HG03039 (cell line): ENCODE results near the gene HOTAIR.

ENCODE experiments used
- ATAC-seq: cut with Tn5 transposase; IDR thresholded peaks from one replicate; pipeline ENCODE4 v1.9.1; 2021; ENCODE audit warnings: mild to moderate bottlenecking, moderate library complexity; ENCODE audit not compliant: unreplicated experiment

Gene HOTAIR

DNA sequence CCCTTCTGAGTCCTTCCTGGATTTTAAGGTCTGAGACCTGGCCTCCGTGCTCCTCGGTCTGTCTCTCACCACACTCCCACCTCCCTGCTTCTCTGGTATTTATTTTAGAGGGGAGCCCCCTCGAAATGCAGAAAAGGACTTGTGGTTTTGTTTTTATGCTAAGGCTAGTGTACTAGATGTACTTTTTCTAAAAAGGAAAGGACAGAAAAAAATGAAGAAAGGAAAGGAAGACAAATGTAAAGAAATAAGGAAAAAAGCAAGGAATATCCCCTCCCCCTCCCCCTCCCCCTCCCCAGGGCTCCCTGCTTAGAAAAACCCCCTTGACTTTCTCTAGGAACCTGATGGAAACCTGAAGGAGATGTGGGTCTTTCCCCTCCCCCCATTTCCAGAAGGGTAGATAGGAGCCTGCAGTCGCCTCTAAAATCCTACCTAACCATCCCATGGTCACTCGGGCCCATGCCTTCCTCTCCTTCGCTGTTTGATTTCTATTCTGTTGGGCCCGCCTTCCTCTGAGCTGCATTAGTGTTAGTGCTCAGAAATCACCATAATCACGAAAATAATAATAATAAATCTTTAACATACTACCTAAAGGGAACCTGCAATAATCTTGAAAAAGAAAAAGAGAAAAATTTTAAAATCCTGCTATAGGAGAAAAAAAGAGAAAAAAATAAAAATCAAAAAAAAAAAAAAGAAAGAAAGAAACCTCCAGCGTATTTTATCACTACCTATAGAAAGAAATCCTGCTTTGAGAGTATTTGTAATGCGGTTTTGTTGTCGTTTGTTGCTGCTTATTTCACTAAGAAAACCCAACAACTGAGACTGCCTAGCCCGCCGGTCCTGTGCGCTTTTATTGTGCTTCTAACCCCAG is 37.1 kb upstream of the HOTAIR start:
- ATAC-seq, result no peak

DNA sequence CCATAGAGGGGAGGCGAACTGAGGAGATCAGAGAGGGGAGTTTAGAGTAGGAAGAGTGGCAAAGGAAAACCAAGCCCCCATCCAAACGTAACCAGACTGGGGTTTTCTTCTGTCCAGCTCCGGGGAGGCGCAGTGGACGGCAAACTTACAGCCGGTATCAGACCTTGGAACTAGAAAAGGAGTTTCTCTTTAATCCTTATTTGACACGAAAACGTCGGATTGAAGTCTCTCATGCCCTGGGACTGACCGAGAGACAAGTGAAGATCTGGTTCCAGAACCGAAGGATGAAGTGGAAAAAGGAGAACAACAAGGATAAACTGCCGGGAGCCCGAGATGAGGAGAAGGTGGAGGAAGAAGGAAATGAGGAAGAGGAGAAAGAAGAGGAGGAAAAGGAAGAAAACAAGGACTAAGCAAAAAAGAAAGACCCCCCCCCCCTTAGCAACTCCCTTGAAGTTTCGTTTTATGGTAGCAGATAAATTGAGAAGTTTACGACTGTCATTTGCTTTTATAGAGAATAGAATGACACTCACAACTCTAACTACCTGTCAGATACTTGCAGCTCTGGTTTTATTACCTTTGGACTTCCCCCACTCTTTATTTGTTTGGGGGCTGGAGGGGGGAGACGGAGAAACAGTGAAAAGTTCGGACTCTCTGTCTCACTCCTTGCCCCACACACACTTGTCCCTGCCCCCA is 36.4 kb upstream of the HOTAIR start:
- ATAC-seq, result no peak

DNA sequence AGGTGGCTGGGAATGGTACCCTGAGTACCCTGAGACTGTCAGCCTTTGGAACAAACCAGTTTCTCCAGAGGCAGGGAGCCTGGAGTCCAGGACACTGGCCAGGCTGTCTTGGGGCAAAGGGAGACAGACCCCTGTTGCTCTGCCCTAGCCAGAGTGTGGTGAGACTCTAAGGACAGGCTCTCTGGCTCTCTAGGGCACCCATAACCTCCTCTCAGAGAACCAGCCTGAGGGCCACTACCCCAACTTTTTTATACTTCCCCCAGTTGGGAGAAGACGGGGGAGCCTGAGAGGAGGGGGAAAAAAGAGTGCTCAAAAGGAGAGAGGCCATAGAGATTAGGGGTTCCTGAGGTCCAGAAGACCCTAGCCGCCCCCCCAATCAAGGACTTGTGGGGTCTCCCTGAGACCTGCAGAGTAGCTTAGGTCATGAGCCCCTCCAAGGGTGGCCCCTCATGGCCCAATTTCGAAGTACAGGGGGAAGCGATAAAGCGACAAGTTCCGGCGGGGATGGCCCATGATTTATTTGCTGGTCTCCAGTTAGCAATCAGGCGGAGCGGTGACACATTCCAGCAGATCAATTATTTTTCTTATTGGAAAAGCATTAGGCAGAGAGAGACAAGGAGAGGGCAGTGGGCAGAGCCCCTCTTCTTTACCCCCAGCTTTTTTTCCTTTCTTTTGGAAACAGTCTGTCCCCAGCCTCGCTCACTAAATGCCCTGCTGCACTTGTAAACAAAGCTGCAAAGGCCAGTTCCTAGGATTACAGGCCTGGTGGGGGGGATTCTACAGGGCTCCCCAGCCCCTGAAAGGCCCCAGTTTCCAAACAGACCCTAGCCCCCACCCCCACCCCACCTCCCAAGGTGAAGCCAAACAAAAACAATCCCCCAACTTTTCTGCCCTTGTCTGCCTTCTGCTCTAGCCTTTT is 35.6 kb upstream of the HOTAIR start:
- no peak for ATAC-seq

DNA sequence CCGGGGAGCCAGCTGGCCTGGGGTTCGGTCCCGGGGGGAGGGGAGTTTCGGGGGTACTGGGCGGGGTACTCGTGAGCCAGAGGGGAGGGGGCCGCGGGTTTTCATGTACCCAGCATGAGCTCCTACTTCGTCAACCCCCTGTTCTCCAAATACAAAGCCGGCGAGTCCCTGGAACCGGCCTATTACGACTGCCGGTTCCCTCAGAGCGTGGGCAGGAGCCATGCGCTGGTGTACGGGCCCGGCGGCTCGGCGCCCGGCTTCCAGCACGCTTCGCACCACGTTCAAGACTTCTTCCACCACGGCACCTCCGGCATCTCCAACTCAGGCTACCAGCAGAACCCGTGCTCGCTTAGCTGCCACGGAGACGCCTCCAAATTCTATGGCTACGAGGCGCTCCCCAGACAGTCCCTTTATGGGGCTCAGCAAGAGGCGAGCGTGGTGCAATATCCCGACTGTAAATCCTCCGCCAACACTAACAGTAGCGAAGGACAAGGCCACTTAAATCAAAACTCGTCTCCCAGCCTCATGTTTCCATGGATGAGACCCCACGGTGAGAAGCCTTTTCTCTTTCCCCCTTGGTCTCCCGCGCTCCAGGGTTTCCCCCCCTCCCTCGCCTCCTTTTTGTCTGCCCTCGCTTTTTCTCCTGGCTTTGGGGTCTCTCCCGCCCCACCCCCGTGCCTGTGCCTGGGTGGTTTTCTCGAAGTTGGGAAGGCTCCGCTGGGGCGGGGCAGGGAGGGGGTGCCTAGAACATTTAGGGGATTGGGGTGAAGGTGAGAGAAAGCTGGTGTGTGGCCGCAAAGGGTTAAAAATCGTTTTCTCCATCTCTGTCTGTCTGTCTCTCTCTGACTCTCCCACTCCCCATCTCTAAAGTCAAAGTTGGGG is 34.7 kb upstream of the HOTAIR start:
- ATAC-seq, result no peak

DNA sequence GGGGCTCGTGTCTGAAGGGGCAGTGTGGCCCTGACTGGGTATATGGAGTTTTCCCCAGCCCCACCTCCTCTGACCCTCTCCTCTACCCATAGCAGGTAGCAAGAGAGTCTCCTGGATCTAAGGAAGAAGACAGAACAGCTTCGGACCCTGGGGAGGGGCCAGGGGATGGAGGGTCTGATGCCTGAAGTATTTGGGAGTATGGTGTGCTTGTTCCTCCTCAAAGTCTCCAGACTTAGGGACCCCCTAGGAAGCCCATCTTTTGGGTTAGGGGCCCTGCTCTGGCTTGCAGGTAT is 33.5 kb upstream of the HOTAIR start:
- no peak for ATAC-seq

DNA sequence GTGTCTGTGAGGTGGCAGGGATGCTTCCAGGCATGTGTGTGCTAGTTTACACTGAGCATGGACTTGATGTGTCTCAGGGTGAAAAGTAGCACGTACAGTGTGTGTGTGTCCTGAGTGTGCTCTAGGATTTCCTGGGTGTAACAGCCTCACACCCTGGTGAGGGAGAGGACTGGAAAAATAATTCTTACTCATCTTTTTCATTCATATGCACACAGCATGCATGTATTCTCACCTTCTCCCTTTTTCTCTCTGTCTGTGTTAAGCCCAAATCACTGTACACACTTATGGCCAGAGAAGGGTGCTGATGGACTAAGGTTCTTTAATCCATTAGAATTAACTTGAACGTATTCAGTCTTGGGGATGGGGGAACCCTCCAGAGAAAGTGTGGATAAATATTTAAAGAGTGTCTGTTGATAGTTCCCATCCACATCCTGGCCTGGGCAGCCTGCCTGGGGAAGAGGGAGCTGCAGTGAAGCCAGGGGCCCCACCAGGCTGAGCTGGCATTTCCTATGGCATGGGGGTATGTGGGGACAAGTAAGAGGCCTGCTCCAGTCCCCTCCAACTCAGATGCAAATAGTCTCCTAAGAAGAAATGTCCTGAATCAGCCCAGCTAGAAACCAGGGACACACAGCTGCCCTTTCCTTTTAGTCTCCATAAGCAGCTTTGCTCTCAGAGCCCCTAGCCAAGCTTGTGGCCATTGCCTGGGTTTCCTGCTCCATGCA is 32.9 kb upstream of the HOTAIR start:
- no peak for ATAC-seq

DNA sequence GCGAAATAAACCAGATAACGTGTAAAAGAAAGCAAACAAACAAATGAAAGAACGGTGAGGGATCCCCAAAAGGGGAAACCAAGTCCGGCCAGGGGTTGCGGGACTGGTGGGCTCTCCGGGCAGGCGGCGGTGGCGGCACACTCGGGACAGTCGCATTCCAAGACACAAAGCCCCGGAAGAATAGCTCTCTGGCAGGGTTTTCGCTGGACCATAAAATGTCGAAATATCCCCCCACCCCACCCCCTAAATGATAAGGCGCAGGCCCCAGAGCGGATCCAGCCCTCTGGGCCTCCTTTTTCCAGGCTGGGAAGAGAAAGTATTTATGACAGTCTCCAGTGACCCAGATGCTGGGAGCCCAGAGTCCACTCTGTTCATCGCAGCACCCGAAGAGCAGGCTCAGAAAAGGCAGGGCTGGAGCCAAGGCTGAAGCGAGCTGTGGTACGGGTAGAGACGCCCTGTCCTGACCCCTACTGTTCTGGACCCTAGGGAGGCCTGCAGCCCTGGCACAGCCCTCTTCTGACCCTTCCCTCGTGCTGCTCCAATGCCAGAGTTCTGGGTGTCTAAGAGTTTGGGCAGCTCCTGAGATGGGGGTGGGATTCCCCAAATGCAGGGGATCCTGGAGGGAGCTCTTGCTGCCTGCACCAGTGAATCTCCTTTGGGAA is 31.9 kb upstream of the HOTAIR start:
- no peak for ATAC-seq

DNA sequence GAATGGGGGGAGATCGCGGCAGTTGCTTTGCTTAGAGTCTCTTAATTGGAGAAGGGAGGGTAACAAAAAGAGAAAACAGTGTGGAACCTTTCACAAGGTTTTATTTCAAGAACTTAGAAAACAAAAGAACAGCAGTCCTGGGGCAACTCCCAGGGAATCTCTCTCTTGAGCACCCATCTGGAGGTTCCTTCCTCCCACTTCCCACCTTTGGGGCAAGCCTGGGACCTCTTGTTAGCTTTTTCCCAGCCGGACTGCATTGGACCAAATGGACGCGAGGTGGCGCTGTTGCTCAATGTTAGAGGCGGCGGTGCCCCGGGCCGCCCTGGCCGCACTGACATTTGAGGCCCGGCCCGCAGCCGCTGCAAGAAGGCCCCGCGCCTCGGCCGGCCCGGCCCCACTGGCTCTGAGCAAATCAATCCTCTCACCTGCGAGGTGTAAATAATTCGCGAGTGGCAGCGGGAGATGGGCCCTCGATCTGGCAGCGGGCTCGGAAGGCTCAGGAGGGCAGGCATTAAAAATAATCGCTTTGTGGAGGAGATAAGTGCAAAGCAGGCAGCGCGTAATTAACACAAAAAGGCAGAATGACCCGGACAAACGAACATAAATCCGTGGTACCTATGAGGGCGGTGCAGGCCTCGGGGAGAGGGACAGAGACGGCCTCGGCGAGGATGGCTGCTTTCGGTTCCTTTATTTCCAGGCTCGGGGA is 31.3 kb upstream of the HOTAIR start:
- ATAC-seq, result no peak

DNA sequence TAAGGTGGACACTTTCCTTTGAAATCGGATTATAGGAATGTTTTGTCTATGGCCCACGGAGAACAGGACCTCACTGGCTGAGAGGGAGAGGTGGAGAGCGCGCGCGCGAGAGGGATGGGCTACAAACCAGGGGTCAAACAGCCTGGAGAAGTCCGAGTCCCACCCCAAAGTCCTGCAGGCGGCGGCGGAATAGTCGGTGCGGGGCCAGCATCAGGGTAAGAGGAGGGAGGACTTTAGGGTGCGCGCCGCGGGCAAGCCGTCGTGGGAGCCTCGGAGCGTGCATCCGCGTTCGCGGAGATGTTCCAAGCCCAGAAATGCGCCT is 30.7 kb upstream of the HOTAIR start:
- ATAC-seq, result no peak

DNA sequence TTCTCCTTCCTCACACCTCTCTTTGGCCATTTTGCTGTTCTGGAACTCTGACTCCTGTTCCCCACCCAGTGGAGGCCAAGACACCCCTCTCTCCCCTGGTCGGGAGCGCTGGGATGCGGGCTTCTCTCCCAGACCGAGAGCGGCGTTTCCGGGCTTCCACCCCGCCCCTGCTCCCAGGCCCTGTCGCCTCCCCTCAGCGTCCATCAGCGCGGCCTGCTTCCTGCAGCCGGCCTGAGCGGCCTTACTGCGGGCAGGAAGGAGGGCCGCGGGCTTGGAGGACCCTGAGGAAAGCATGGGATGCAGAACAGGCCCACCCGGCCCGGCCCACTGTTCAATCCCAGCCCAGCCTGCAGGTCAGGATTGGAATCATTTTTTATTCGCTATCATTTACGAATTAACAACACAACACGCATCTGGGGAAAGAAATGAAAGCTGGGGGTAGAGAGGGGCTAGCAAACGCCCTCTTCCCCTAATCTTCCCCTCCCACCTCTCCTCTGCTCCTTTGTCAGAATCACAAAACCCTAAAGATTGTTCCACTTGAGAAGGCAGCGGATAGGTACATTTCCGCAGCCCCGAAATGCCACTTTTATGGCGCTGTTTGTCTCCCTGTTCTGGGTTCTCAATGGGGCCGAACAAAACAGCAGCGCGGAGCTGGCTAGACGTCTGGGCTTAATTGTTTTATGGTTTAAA is 30.2 kb upstream of the HOTAIR start:
- no peak for ATAC-seq

DNA sequence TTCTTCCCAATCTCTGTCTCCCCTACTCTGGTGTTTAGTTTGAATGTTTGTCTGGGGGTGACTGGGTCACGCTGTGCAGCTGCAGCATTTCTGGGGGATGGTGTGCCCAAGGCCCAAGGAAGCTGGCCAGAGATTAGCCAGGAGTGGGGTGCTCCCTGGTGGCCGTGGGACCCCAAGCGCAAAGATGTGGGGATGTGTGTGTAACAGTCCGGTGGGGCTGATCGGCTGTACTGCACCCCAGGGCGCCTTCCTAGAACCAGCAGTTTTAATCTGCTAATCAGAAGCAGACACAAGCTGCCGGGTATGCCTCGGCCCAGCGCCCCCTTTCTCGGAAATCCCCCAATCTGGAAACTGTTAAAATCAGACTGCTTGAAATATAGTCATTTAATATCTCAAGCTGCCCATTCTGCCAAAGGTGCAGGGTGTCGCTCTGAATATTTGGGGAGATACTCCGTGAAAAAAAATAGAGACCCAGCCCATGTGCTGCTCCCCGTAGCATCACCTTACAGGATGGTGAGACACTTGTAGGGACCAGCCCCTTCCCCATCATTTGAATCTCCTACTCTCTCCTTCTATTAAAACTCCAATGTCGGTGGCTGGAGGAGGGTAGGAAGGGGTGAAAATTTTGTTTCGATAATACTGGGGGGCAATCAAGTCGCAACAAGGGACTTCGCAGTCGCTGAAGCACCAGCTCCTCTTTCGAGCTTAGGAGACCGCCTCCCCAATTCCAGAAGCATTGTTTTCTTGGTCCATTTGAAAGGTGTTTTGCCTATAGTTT is 29.5 kb upstream of the HOTAIR start:
- no peak for ATAC-seq

DNA sequence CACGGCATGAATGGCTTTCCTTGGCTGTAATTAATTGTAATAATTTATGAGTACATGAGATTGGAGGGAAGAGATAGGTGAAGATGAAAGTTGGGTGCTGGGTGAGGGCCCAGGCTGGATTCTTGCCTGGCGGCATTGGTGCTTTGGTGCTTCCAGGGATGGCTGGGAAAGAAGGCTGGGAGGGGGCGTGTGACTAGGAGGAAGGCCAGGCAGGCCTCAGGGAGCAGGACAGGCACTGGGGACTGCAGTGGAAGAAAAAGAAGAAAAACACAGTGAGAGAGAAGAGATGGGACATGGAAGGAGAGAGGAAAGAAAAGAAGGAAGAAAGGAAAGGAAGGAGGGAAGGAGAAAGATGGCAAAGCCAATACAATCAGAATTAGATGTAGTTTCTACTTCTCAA is 28.9 kb upstream of the HOTAIR start:
- ATAC-seq, result no peak

DNA sequence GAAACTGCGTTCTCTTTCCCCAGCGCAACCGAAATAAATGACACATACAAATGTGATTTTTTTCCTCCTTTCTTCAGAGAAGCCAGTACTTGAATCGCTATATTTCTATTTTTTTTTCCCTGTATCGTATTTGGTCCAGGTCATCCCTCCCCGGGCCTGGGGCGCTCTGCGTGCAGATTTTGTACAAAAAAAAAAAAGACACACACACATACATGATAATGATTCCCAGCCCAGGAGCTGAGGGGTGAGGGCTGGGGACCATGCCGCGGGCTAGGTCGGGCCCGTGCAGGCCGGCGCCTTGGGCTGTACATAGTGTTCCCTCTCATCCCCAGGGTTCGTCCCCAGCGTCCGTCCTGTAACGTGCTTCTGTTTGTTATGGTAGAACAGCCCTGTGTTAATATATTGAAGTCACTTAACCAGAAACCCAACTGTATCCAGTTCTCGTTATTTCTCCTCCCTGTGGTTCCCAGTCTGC is 28.2 kb upstream of the HOTAIR start:
- ATAC-seq, result no peak

DNA sequence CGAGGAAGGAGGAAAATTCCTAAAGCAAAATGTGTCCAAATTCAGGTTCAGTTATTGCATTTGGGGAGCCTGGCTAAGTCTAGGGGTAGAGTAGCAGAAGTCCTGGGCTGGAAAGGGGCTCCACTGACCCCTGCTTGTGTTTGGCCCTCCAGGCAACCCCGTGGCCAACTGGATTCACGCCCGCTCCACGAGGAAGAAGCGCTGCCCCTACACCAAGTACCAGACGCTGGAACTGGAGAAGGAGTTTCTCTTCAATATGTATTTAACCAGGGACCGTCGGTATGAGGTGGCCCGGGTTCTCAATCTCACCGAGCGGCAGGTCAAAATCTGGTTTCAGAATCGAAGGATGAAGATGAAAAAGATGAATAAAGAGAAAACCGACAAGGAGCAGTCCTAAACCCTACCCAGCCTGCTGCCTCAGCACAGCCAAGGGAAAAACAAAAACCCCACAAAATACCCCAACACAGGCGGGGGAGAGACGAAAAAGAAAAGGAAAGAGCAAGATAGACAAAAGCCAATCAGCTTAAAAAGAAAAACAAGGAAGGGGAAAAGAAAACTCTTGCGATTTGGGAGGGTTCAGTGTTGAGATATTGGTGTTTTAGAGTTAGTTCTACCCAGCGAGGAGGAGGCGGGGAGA is 27.6 kb upstream of the HOTAIR start:
- ATAC-seq, result no peak

DNA sequence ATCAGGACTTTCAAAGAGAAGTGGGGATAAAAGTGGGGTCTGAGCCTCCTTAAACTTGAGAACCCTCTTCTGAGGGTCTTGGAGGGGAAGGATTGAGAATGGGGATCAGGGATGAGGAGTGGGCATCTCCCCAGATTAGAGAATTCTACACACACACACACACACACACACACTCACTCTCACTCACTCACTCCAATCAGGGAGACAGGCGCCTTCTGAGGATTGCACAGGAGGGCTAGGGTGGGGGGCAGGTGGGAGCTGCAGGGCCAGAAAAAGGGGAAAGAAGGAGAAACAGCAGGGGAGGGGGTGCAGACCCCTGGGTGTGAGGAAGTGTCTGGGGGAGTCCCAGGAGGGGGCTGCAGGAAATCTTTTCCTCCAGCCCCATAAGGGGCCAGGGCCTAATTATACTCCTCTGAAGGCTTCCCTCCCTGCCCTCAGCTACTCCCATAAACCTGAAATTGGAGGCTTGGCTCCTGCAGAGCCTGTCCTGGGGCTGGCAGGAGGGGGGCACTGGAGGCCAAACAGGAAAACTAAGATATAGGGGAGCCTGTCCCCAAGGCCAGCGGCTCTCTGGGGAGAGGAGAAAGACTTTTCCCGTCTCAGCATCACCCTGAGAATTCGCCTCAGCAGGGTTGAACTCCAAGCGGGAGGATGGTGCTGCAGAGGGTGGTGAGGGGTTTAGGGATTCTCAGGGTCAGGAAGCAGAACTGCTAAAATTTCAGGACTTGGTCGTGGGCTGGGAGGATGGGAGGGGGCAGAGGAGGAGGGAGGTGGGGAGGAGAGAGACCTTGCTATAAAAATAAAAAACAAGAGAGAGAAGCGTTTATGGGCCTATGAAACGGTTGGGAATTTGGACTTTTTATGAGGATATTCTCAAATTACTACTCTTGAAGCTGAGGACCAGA is 26.8 kb upstream of the HOTAIR start:
- ATAC-seq, result no peak
